Naive B cell (primary cell): ENCODE data around the gene GPNMB. TPM values are rescaled to one million over a fixed set of nuclear protein-coding genes. Genes with fewer than 3 reads are reported as not detected.

Source experiments
- ATAC-seq, 2 donors: fragments of 150-1000 bp; cut with Tn5 transposase; 2 replicates each; pipeline ENCODE4 v1.10.0; 2021; ENCODE audit warnings: low read depth in 2 of 2, mild to moderate bottlenecking in 2 of 2, moderate library complexity in 2 of 2
- DNase-seq: peaks from one replicate; pipeline ENCODE4 v3.0.0; 2022
- H3K27ac Mint-ChIP-seq, 6 donors: one replicate each; pipeline ENCODE4 v1.8.0; 2020 to 2022; ENCODE audit warnings: mild to moderate bottlenecking in 6 of 6, mixed read lengths in 6 of 6, moderate library complexity in 5 of 6, inconsistent platforms in 2 of 6
- H3K27me3 Mint-ChIP-seq, 3 donors: one replicate each; pipeline ENCODE4 v1.8.0; 2021 to 2022; ENCODE audit warnings: mixed read lengths in 3 of 3, mild to moderate bottlenecking in 1 of 3
- H3K36me3 Mint-ChIP-seq, 2 donors: one replicate each; pipeline ENCODE4 v1.8.0; 2020 to 2022; ENCODE audit warnings: mixed read lengths in 2 of 2, inconsistent platforms in 1 of 2, mild to moderate bottlenecking in 1 of 2
- H3K4me1 Mint-ChIP-seq, 3 donors: one replicate each; pipeline ENCODE4 v1.8.0; 2020 to 2022; ENCODE audit warnings: mixed read lengths in 3 of 3, inconsistent platforms in 1 of 3, mild to moderate bottlenecking in 1 of 3, moderate library complexity in 1 of 3
- H3K4me3 Mint-ChIP-seq, 8 donors: one replicate each; pipeline ENCODE4 v1.8.0; 2020 to 2022; ENCODE audit warnings: mild to moderate bottlenecking in 8 of 8, mixed read lengths in 8 of 8, moderate library complexity in 8 of 8, inconsistent platforms in 2 of 8
- H3K9me3 Mint-ChIP-seq, 7 donors: one replicate each; pipeline ENCODE4 v1.8.0; 2020 to 2022; ENCODE audit warnings: mixed read lengths in 7 of 7, mild to moderate bottlenecking in 5 of 7, inconsistent platforms in 2 of 7, moderate library complexity in 1 of 7
- polyA plus RNA-seq, 6 donors: library from polyadenylated mRNA; unstranded; fragments of 300-500 nt; fragmentation: Illumina TruSeq; gene quantifications; one replicate each; pipeline ENCODE4 v1.2.3, GENCODE V29; 2021; ENCODE audit warnings: low read depth in 6 of 6

Gene GPNMB
- polyA plus RNA-seq, 6 donors from 2014 or later = not detected

DNA sequence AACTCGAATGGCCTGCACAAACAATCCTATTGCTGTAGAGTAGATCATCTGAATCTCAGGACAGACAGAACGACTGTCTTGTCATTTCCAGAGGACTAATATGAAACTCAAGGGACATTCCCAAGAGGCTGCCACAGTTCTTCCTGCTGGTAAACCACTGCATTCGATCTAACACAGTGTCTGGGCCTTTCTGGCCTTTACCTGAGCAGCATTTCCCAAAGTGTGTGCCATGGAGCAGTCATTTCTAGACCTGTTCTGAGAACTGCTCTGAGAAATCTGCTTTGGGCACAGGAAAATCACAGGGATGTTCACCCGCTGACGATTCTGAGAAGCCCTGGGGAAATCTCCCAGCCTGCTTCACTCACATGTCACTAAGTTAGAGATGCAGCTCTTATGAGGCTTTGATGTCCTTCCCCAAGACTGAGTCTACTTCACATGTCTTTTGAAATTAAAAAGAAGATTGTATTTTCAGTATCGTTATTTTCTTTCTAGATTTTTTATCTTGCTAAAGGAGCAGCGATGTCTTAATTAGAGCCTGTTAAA is 18.4 kb downstream of the GPNMB start:
- no peak overlapping the region for H3K4me3 Mint-ChIP-seq
- H3K4me1 Mint-ChIP-seq = no peaks in the 10 kb centered on the region
- H3K9me3 Mint-ChIP-seq = peaks cover 0 to 2% (median 0%) of the 10 kb centered on the region in 7 donors
- ATAC-seq = no peak
- H3K27me3 Mint-ChIP-seq = peaks cover under 1 to 5% (median 3%) of the 10 kb centered on the region in 3 donors
- DNase-seq = no peak
- no peak overlapping the region for H3K27ac Mint-ChIP-seq
- H3K36me3 Mint-ChIP-seq = no peaks in the 10 kb centered on the region

GRCh38 chr7:23266918-23267317 is 20.3 kb downstream of the GPNMB start:
- H3K4me3 Mint-ChIP-seq = no peak overlapping the region
- no peaks in the 10 kb centered on the region for H3K36me3 Mint-ChIP-seq
- H3K27me3 Mint-ChIP-seq = peaks cover 0 to 17% (median 13%) of the 10 kb centered on the region in 3 donors
- H3K9me3 Mint-ChIP-seq = no peaks in the 10 kb centered on the region
- H3K4me1 Mint-ChIP-seq = no peaks in the 10 kb centered on the region
- no peak for ATAC-seq
- no peak for DNase-seq
- no peak overlapping the region for H3K27ac Mint-ChIP-seq

- no peaks in the 10 kb centered on the region for H3K36me3 Mint-ChIP-seq
- H3K9me3 Mint-ChIP-seq = no peaks in the 10 kb centered on the region
- no peak overlapping the region for H3K27ac Mint-ChIP-seq
- DNase-seq = no peak
- peaks cover 4 to 21% (median 17%) of the 10 kb centered on the region in 3 donors for H3K27me3 Mint-ChIP-seq
- H3K4me1 Mint-ChIP-seq = peaks cover 0 to 2% (median 0%) of the 10 kb centered on the region in 3 donors
- no peak overlapping the region for H3K4me3 Mint-ChIP-seq
- no peak for ATAC-seq
Observed at GRCh38 chr7:23267357-23267756, 20.8 kb downstream of the GPNMB start.

- ATAC-seq = no peak
- H3K27me3 Mint-ChIP-seq = peaks cover 5 to 22% (median 20%) of the 10 kb centered on the region in 3 donors
- peaks cover 2 to 9% (median 6%) of the 10 kb centered on the region in 3 donors for H3K4me1 Mint-ChIP-seq
- no peaks in the 10 kb centered on the region for H3K9me3 Mint-ChIP-seq
- H3K4me3 Mint-ChIP-seq = no peak overlapping the region
- H3K27ac Mint-ChIP-seq = no peak overlapping the region
- no peak for DNase-seq
- no peaks in the 10 kb centered on the region for H3K36me3 Mint-ChIP-seq
Observed at GRCh38 chr7:23268167-23268566, 21.6 kb downstream of the GPNMB start.

GRCh38 chr7:23268746-23269145 is 22.2 kb downstream of the GPNMB start:
- peaks cover 5 to 22% (median 20%) of the 10 kb centered on the region in 3 donors for H3K27me3 Mint-ChIP-seq
- H3K9me3 Mint-ChIP-seq = no peaks in the 10 kb centered on the region
- no peak overlapping the region for H3K4me3 Mint-ChIP-seq
- H3K36me3 Mint-ChIP-seq = no peaks in the 10 kb centered on the region
- no peak overlapping the region for H3K27ac Mint-ChIP-seq
- no peak for ATAC-seq
- peaks cover 7 to 12% (median 11%) of the 10 kb centered on the region in 3 donors for H3K4me1 Mint-ChIP-seq
- no peak for DNase-seq

DNA sequence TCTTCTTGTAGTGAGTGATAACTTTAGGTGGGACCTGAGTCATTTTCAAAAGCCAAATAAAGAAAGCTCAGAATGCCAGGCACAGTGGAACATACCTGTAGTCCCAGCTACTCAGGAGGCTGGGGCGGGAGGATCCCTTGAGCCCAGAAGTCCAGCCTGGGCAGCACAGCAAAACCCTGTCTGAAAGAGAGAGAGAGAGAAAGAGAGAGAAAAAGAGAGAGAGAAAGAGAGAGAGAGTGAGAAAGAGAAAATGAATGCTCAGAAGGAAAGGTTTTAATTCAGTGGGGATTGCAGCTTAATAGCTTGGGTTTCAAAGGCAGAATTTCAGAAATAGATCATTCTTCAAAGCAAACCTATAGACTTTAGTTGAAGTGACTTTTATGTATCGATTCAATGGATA is 25.7 kb downstream of the GPNMB start:
- DNase-seq (no peak), ATAC-seq (no peak)
- Mint-ChIP-seq H3K36me3 (no peaks in the 10 kb centered on the region), H3K4me3 (peak overlapping the region in 1 of 8 donors; percentile 13), H3K27ac (no peak overlapping the region), H3K9me3 (no peaks in the 10 kb centered on the region), H3K4me1 (peaks cover 7 to 12% (median 11%) of the 10 kb centered on the region in 3 donors), H3K27me3 (peaks cover 8 to 22% (median 20%) of the 10 kb centered on the region in 3 donors)

GRCh38 chr7:23273141-23273599 is 26.6 kb downstream of the GPNMB start:
- Mint-ChIP-seq H3K9me3 (no peaks in the 10 kb centered on the region), H3K36me3 (no peaks in the 10 kb centered on the region), H3K27ac (peak overlapping the region in 1 of 6 donors; percentile 28), H3K27me3 (peaks cover 11 to 22% (median 20%) of the 10 kb centered on the region in 3 donors), H3K4me3 (peak overlapping the region in 6 of 8 donors; percentile 56 to 71 (median 62)), H3K4me1 (peaks cover 7 to 12% (median 11%) of the 10 kb centered on the region in 3 donors)
- DNase-seq (peak; percentile 75), ATAC-seq (peak; percentile 98)

GRCh38 chr7:23275912-23276311 is 29.3 kb downstream of the GPNMB start:
- ATAC-seq (no peak), DNase-seq (no peak)
- H3K9me3 Mint-ChIP-seq = no peaks in the 10 kb centered on the region
- no peak overlapping the region for H3K4me3 Mint-ChIP-seq
- peaks cover 8 to 11% (median 10%) of the 10 kb centered on the region in 3 donors for H3K27me3 Mint-ChIP-seq
- no peaks in the 10 kb centered on the region for H3K36me3 Mint-ChIP-seq
- no peak overlapping the region for H3K27ac Mint-ChIP-seq
- H3K4me1 Mint-ChIP-seq = peaks cover 7 to 12% (median 11%) of the 10 kb centered on the region in 3 donors

GRCh38 chr7:23276376-23276775 is 29.8 kb downstream of the GPNMB start:
- H3K36me3 Mint-ChIP-seq = no peaks in the 10 kb centered on the region
- H3K9me3 Mint-ChIP-seq = no peaks in the 10 kb centered on the region
- no peak for DNase-seq
- no peak overlapping the region for H3K4me3 Mint-ChIP-seq
- peaks cover 6 to 11% (median 8%) of the 10 kb centered on the region in 3 donors for H3K27me3 Mint-ChIP-seq
- peaks cover 7 to 12% (median 11%) of the 10 kb centered on the region in 3 donors for H3K4me1 Mint-ChIP-seq
- ATAC-seq = no peak
- H3K27ac Mint-ChIP-seq = no peak overlapping the region

DNA sequence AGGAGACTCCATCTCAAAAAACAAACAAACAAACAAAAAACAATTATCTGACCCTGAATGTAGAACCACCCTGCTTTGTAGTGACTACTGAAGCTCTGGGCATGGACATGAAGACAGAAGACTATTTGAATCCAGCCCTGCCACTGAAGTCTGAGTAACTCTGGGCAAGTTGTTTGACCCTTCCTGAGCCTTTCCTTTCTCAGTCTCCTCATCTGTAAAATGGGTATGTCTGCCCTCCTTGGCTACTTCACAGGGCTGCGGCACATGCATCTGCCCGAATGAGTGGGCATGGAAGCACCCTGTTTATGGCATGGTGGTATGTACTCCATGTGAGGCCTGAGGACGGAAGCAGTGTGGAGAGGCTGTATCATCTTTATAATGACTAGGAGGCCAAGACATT is 30.4 kb downstream of the GPNMB start:
- H3K27ac Mint-ChIP-seq = peak overlapping the region in 1 of 6 donors; percentile 41
- H3K36me3 Mint-ChIP-seq = no peaks in the 10 kb centered on the region
- peaks cover 5 to 11% (median 7%) of the 10 kb centered on the region in 3 donors for H3K27me3 Mint-ChIP-seq
- no peak for ATAC-seq
- DNase-seq = no peak
- H3K4me3 Mint-ChIP-seq = no peak overlapping the region
- H3K9me3 Mint-ChIP-seq = no peaks in the 10 kb centered on the region
- H3K4me1 Mint-ChIP-seq = peaks cover 7 to 12% (median 11%) of the 10 kb centered on the region in 3 donors

GRCh38 chr7:23277359-23277989 is 30.9 kb downstream of the GPNMB start:
- Mint-ChIP-seq H3K27ac (no peak overlapping the region), H3K4me1 (peaks cover 7 to 11% (median 10%) of the 10 kb centered on the region in 3 donors), H3K9me3 (no peaks in the 10 kb centered on the region), H3K36me3 (no peaks in the 10 kb centered on the region), H3K4me3 (no peak overlapping the region), H3K27me3 (peaks cover under 1 to 7% (median 2%) of the 10 kb centered on the region in 3 donors)
- DNase-seq (peak; percentile 61), ATAC-seq (peak; percentile 33 to 42)

DNA sequence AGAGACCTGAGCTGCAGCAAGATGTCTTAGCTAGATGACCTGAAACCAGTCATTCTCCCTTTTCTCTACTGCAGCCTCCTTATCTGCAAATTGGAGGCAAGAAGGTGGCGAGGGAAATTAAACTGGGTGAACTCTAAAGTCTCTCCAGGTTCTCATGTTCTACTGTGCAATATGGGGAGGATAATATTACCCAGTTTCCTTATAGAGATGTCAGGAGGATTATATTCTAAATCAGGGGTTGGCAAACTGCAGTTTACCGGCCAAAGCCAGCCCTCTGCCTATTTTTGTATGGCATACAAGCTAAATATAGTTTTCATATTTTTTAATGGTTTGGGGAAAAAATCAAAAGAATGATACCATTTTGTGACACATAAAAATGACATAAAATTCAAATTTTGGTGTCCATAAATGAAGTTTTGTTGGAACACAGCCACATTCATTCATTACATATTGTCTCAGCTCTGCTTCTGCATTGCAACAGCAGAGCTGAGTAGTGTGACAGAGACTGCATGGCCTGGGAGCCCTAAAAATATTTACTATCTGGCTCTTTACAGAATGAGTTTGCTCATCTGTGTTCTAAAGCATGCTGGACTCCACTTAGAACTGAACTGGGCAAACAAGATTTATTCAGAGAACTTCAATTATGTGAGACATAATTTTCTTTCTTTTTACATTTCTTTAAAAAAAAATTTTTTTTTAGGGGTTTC is 33.4 kb downstream of the GPNMB start:
- no peaks in the 10 kb centered on the region for H3K9me3 Mint-ChIP-seq
- no peaks in the 10 kb centered on the region for H3K36me3 Mint-ChIP-seq

GRCh38 chr7:23283086-23283485 is 36.5 kb downstream of the GPNMB start:
- no peak for DNase-seq
- H3K27me3 Mint-ChIP-seq = no peaks in the 10 kb centered on the region
- no peak overlapping the region for H3K27ac Mint-ChIP-seq
- peaks cover 0 to 4% (median 0%) of the 10 kb centered on the region in 7 donors for H3K9me3 Mint-ChIP-seq
- H3K4me1 Mint-ChIP-seq = no peaks in the 10 kb centered on the region
- H3K36me3 Mint-ChIP-seq = no peaks in the 10 kb centered on the region
- H3K4me3 Mint-ChIP-seq = no peak overlapping the region
- no peak for ATAC-seq

More for the DNA sequence above, 33.4 kb downstream of the GPNMB start:
- Mint-ChIP-seq H3K4me1 (no peaks in the 10 kb centered on the region), H3K4me3 (no peak overlapping the region), H3K27me3 (peaks cover 0 to 6% (median 0%) of the 10 kb centered on the region in 3 donors), H3K27ac (no peak overlapping the region)
- DNase-seq = no peak
- ATAC-seq = no peak
